Measurements from ENCODE around the gene PCDHGA3. TPM values are rescaled to one million over a fixed set of nuclear protein-coding genes. Genes with fewer than 3 reads are reported as not detected.

PCDHGA3 gene
- total RNA-seq, 1 donor from 2014 or later, result 0.81 TPM

GRCh38 chr5:141354900-141355469, 11.4 kb downstream of the PCDHGA3 start, which contains the start of gene PCDHGA4:
PCDHGA4 (plus strand) TSS chr5:141355021; CDS start chr5:141355108, 87 bp downstream.
- Mint-ChIP-seq H3K27ac (no peak within 1 kb of the TSS), H3K9me3 (ENCODE audit: low read depth) (peaks cover 40% of the 10 kb centered on the region), H3K27me3 (no peaks in the 10 kb centered on the region), H3K4me3 (ENCODE audit: low read depth) (no peak within 1 kb of the TSS), H3K36me3 (ENCODE audit: insufficient read depth) (peaks cover 13% of the 10 kb centered on the region), H3K4me1 (ENCODE audit: low read depth) (no peaks in the 10 kb centered on the region)
- TF ChIP-seq CTCF (IDR thresholded peaks at IDR 0.05; ENCODE audit: unreplicated experiment), result peak; percentile 16
- DNase-seq (ENCODE audit: low spot score, unreplicated experiment), result no peak

GRCh38 chr5:141355641-141356040, 12.0 kb downstream of the PCDHGA3 start:
- Mint-ChIP-seq H3K4me1 (ENCODE audit: low read depth) (no peaks in the 10 kb centered on the region), H3K4me3 (ENCODE audit: low read depth) (no peak overlapping the region), H3K9me3 (ENCODE audit: low read depth) (peaks cover 42% of the 10 kb centered on the region), H3K27ac (no peak overlapping the region), H3K27me3 (no peaks in the 10 kb centered on the region), H3K36me3 (ENCODE audit: insufficient read depth) (peaks cover 14% of the 10 kb centered on the region)
- no peak for TF ChIP-seq CTCF (IDR thresholded peaks at IDR 0.05; ENCODE audit: unreplicated experiment)
- no peak for DNase-seq (ENCODE audit: low spot score, unreplicated experiment)

- Mint-ChIP-seq H3K4me3 (ENCODE audit: low read depth) (no peak overlapping the region), H3K4me1 (ENCODE audit: low read depth) (no peaks in the 10 kb centered on the region), H3K27me3 (no peaks in the 10 kb centered on the region), H3K36me3 (ENCODE audit: insufficient read depth) (peaks cover 19% of the 10 kb centered on the region), H3K9me3 (ENCODE audit: low read depth) (peaks cover 47% of the 10 kb centered on the region), H3K27ac (no peak overlapping the region)
- no peak for TF ChIP-seq CTCF (IDR thresholded peaks at IDR 0.05; ENCODE audit: unreplicated experiment)
- DNase-seq (ENCODE audit: low spot score, unreplicated experiment), result no peak
These were observed 12.5 kb downstream of the PCDHGA3 start for GRCh38 chr5:141356133-141356532.

DNA sequence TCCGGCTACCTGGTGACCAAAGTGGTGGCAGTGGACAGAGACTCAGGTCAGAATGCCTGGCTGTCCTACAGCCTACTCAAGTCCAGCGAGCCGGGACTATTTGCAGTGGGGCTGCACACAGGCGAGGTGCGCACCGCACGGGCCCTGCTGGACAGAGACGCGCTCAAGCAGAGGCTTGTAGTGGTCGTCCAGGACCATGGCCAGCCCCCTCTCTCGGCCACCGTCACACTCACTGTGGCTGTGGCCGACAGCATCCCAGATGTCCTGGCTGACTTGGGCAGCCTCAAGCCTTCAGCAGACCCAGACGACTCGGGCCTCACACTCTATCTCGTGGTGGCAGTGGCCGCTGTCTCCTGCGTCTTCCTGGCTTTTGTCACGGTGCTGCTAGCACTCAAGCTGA, 13.3 kb downstream of the PCDHGA3 start:
- H3K36me3 Mint-ChIP-seq (ENCODE audit: insufficient read depth), result peaks cover 21% of the 10 kb centered on the region
- peaks cover 50% of the 10 kb centered on the region for H3K9me3 Mint-ChIP-seq (ENCODE audit: low read depth)
- no peak for TF ChIP-seq CTCF (IDR thresholded peaks at IDR 0.05; ENCODE audit: unreplicated experiment)
- DNase-seq (ENCODE audit: low spot score, unreplicated experiment), result no peak
- no peaks in the 10 kb centered on the region for H3K4me1 Mint-ChIP-seq (ENCODE audit: low read depth)
- H3K4me3 Mint-ChIP-seq (ENCODE audit: low read depth), result no peak overlapping the region
- H3K27me3 Mint-ChIP-seq, result no peaks in the 10 kb centered on the region
- H3K27ac Mint-ChIP-seq, result no peak overlapping the region

DNA sequence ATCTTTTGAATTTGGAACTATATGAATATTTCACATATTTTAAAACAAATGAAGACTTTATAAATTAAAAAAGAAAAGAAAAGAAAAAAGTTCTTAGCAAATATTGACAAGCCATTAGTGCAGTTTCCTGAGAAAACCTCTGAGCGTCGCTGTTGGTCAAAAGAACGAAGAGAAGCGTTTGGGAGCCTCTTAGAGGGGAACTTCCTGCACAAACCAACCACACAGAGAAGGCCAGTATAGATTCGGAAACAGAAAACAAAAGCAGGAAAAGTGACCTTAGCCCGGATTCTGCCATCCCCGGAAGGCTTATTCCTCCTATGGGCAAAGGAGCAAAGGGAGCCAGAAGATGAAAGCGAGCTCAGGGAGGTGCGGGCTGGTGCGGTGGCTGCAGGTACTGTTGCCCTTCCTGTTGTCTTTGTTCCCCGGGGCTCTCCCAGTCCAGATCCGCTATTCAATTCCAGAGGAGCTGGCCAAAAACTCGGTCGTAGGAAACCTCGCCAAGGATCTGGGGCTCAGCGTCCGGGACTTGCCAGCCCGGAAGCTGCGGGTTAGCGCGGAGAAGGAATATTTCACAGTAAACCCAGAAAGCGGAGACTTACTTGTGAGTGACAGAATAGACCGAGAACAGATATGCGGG, 16.3 kb downstream of the PCDHGA3 start, which contains the start of gene PCDHGB2:
Gene PCDHGB2 (plus strand): TSS at position 205 of the 637 bp plus-strand sequence. CDS start 142 bp downstream, at position 347.
- Mint-ChIP-seq H3K27ac (no peak within 1 kb of the TSS), H3K27me3 (no peaks in the 10 kb centered on the region), H3K4me3 (ENCODE audit: low read depth) (no peak within 1 kb of the TSS), H3K36me3 (ENCODE audit: insufficient read depth) (peaks cover 22% of the 10 kb centered on the region), H3K9me3 (ENCODE audit: low read depth) (peaks cover 56% of the 10 kb centered on the region), H3K4me1 (ENCODE audit: low read depth) (no peaks in the 10 kb centered on the region)
- no peak for TF ChIP-seq CTCF (IDR thresholded peaks at IDR 0.05; ENCODE audit: unreplicated experiment)
- DNase-seq (ENCODE audit: low spot score, unreplicated experiment), result no peak
